ENCODE data around the gene SIGLEC8. TPM values are rescaled to one million over a fixed set of nuclear protein-coding genes. Genes with fewer than 3 reads are reported as not detected.
"Not testable (repeated sequence)": the region's sequence is repeated elsewhere in the genome, so short reads cannot be mapped to it uniquely, and the experiment has no call there.

The SIGLEC8 gene
- total and polyA plus RNA-seq, 5 donors from 2014 or later: not detected

DNA sequence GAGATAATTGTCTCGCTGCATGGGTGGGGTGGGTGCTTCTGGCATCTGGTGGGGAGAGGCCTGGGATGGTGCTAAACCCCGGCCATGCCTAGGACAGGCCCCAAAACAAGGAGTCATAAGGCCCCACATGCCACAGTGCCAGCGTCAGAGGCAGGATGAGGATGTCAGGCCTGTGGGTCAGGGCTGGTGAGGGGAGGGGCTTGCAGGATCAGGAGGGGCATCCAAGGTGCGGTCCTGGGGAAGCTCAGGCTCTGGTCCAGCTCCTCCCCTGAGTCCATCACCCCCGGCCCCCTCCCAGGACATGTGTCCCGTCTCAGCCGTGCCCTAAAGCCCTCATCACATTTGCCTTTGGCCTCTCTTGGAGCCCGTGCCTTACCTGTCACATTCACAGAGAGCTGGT is 42.7 kb upstream of the SIGLEC8 start:
- H3K27ac Mint-ChIP-seq; H3K27ac ChIP-seq (ENCODE audit: insufficient read depth, low read length, poor library complexity, severe bottlenecking); H3K27me3 Mint-ChIP-seq; H3K27me3 ChIP-seq (ENCODE audit: control insufficient read depth, insufficient read depth, low read length); H3K9me3 Mint-ChIP-seq; H3K4me3 ChIP-seq (ENCODE audit: low read depth, low read length); H3K9me3 ChIP-seq (ENCODE audit: control insufficient read depth in 2 of 2, low read length in 2 of 2); DNase-seq; H3K36me3 ChIP-seq (ENCODE audit: control insufficient read depth, insufficient read depth, low read length); ATAC-seq (ENCODE audit: low read depth in 2 of 2); H3K36me3 Mint-ChIP-seq; H3K4me1 ChIP-seq (ENCODE audit: control insufficient read depth, insufficient read depth, low read length, poor library complexity, severe bottlenecking): not testable (repeated sequence)
- H3K4me1 Mint-ChIP-seq: peaks cover 0 to 13% (median 0%) of the 10 kb centered on the region in 4 donors
- H3K4me3 Mint-ChIP-seq: peak overlapping the region in 1 of 4 donors; percentile 77

DNA sequence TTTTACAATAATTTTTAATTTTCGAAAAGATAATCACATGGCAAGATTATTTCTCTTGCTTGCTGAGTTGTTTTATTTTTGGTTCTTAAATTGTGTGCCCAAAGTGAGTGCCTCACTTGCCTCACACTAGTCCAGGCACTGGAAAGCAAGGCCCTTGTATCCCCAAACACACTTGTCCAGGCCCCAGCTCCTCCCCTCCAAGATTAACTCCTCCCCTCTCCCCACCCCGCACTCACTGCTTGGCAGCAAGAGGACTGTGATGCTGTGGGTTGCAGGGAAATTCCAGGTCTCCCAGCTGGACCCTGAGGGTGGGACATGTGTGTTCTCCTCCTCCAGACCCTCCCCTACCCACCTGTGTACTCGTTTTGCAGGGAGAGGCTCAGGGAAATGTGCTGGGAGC is 39.4 kb upstream of the SIGLEC8 start:
- peaks cover 0 to 3% (median 0%) of the 10 kb centered on the region in 7 donors for H3K9me3 Mint-ChIP-seq
- H3K4me1 ChIP-seq (ENCODE audit: control insufficient read depth, insufficient read depth, low read length, poor library complexity, severe bottlenecking): peaks cover 6% of the 10 kb centered on the region
- H3K4me1 Mint-ChIP-seq: peaks cover 0 to 13% (median 0%) of the 10 kb centered on the region in 4 donors
- H3K9me3 ChIP-seq (ENCODE audit: control insufficient read depth in 2 of 2, low read length in 2 of 2): no peaks in the 10 kb centered on the region
- H3K36me3 Mint-ChIP-seq: no peaks in the 10 kb centered on the region
- no peak overlapping the region for H3K4me3 ChIP-seq (ENCODE audit: low read depth, low read length)
- H3K27me3 Mint-ChIP-seq: no peaks in the 10 kb centered on the region
- H3K36me3 ChIP-seq (ENCODE audit: control insufficient read depth, insufficient read depth, low read length): no peaks in the 10 kb centered on the region
- no peak for DNase-seq
- no peaks in the 10 kb centered on the region for H3K27me3 ChIP-seq (ENCODE audit: control insufficient read depth, insufficient read depth, low read length)
- no peak for ATAC-seq (ENCODE audit: low read depth in 2 of 2)
- H3K27ac Mint-ChIP-seq: no peak overlapping the region
- H3K4me3 Mint-ChIP-seq: no peak overlapping the region
- no peak overlapping the region for H3K27ac ChIP-seq (ENCODE audit: insufficient read depth, low read length, poor library complexity, severe bottlenecking)

DNA sequence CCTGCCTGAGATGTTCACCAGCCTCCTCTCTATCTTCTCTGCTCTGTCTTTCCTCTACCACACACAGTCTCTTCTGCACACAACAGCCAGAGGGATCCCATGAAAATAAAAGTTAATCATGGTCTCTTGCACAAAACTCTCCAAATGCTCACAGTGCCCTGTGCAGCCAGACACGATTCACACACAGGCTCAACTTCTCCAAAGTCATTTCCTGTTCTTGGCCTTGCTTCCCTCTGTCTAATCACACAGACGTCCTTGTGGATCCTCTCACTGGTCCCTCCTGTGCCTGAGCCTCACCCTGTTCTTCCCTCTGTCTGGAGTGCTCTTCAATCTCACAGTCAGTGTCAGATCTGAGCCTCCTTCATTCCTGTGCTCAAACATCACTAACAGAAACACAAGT is 35.5 kb upstream of the SIGLEC8 start:
- Mint-ChIP-seq H3K27me3 (no peaks in the 10 kb centered on the region), H3K4me1 (no peaks in the 10 kb centered on the region), H3K36me3 (no peaks in the 10 kb centered on the region), H3K27ac (no peak overlapping the region), H3K4me3 (no peak overlapping the region), H3K9me3 (peaks cover 0 to 3% (median 0%) of the 10 kb centered on the region in 7 donors)
- Histone ChIP-seq H3K27me3 (ENCODE audit: control insufficient read depth, insufficient read depth, low read length) (no peaks in the 10 kb centered on the region), H3K4me1 (ENCODE audit: control insufficient read depth, insufficient read depth, low read length, poor library complexity, severe bottlenecking) (no peaks in the 10 kb centered on the region), H3K4me3 (ENCODE audit: low read depth, low read length) (no peak overlapping the region), H3K36me3 (ENCODE audit: control insufficient read depth, insufficient read depth, low read length) (no peaks in the 10 kb centered on the region), H3K9me3 (ENCODE audit: control insufficient read depth in 2 of 2, low read length in 2 of 2) (no peaks in the 10 kb centered on the region), H3K27ac (ENCODE audit: insufficient read depth, low read length, poor library complexity, severe bottlenecking) (no peak overlapping the region)
- DNase-seq: no peak
- ATAC-seq (ENCODE audit: low read depth in 2 of 2): no peak

DNA sequence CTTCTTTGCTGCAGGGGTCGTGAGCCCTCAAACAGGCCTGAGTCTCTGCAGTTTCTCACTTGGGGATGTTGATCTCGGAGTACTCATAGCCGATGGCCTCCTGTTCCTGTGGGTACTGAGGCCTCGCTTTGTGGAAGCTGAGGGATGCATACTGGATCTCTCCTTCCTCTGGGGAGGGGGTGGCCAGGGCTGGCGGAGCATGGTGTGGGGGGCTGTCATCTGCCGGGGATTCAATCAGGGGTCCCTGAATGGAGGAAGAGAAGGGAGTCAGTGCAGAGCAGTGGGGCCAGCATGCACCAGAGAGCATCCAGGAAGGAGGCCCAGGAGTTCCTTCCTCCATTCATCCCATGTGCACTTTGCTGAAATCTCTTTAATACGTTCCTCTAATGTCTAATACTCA is 33.3 kb upstream of the SIGLEC8 start:
- H3K4me1 Mint-ChIP-seq: no peaks in the 10 kb centered on the region
- ATAC-seq (ENCODE audit: low read depth in 2 of 2) (no peak), DNase-seq (no peak)
- H3K27me3 Mint-ChIP-seq: no peaks in the 10 kb centered on the region
- no peaks in the 10 kb centered on the region for H3K27me3 ChIP-seq (ENCODE audit: control insufficient read depth, insufficient read depth, low read length)
- H3K27ac ChIP-seq (ENCODE audit: insufficient read depth, low read length, poor library complexity, severe bottlenecking): no peak overlapping the region
- H3K36me3 ChIP-seq (ENCODE audit: control insufficient read depth, insufficient read depth, low read length): no peaks in the 10 kb centered on the region
- no peak overlapping the region for H3K4me3 ChIP-seq (ENCODE audit: low read depth, low read length)
- no peak overlapping the region for H3K27ac Mint-ChIP-seq
- no peak overlapping the region for H3K4me3 Mint-ChIP-seq
- H3K36me3 Mint-ChIP-seq: no peaks in the 10 kb centered on the region
- H3K9me3 ChIP-seq (ENCODE audit: control insufficient read depth in 2 of 2, low read length in 2 of 2): no peaks in the 10 kb centered on the region
- H3K4me1 ChIP-seq (ENCODE audit: control insufficient read depth, insufficient read depth, low read length, poor library complexity, severe bottlenecking): no peaks in the 10 kb centered on the region
- peaks cover 0 to 3% (median 0%) of the 10 kb centered on the region in 7 donors for H3K9me3 Mint-ChIP-seq

DNA sequence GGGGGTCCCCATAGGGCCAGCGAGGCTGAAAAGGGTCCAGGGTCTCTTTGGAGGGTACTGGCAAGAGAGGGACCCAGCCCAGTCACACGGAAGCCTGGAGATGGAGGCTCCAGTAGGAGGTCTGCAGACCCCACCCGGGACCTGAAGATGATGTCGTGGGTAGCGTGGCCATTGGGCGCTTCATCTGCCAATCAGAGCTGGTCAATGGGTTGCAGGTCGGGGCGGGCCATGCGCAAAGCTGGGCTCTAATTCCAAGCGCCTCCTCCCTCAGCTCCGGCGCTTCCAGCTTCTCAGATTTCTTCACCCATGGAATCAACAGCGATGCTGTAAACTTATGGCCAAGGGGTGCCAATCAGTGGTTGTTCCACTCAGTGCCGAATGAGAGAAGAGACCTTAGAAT is 32.4 kb upstream of the SIGLEC8 start:
- no peak overlapping the region for H3K27ac Mint-ChIP-seq
- H3K4me3 ChIP-seq (ENCODE audit: low read depth, low read length): no peak overlapping the region
- no peaks in the 10 kb centered on the region for H3K4me1 Mint-ChIP-seq
- H3K4me1 ChIP-seq (ENCODE audit: control insufficient read depth, insufficient read depth, low read length, poor library complexity, severe bottlenecking): no peaks in the 10 kb centered on the region
- H3K4me3 Mint-ChIP-seq: no peak overlapping the region
- no peak overlapping the region for H3K27ac ChIP-seq (ENCODE audit: insufficient read depth, low read length, poor library complexity, severe bottlenecking)
- no peaks in the 10 kb centered on the region for H3K36me3 ChIP-seq (ENCODE audit: control insufficient read depth, insufficient read depth, low read length)
- DNase-seq (no peak), ATAC-seq (ENCODE audit: low read depth in 2 of 2) (no peak)
- H3K36me3 Mint-ChIP-seq: no peaks in the 10 kb centered on the region
- H3K27me3 ChIP-seq (ENCODE audit: control insufficient read depth, insufficient read depth, low read length): no peaks in the 10 kb centered on the region
- H3K27me3 Mint-ChIP-seq: no peaks in the 10 kb centered on the region
- no peaks in the 10 kb centered on the region for H3K9me3 ChIP-seq (ENCODE audit: control insufficient read depth in 2 of 2, low read length in 2 of 2)
- H3K9me3 Mint-ChIP-seq: peaks cover 0 to 5% (median 0%) of the 10 kb centered on the region in 7 donors

DNA sequence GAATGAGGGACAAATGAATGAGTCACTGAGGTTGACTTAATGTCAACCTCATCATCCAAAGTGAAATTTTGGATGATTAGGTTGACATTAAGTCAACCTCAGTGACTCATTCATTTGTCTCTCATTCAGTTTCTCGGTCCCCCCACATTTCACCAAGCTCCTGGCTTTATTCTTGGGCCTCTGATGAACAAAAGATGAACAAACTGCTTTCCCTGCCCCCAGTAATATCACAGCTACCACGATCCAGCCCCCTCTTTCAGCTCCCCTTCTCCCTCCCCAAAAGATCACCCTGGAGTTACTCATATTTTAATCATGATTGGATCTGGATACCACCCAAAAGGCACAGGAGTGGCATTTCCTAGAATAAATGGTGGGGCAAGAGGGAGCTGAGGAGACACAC is 30.9 kb upstream of the SIGLEC8 start:
- no peak for ATAC-seq (ENCODE audit: low read depth in 2 of 2)
- Histone ChIP-seq H3K4me1 (ENCODE audit: control insufficient read depth, insufficient read depth, low read length, poor library complexity, severe bottlenecking) (no peaks in the 10 kb centered on the region), H3K4me3 (ENCODE audit: low read depth, low read length) (no peak overlapping the region), H3K36me3 (ENCODE audit: control insufficient read depth, insufficient read depth, low read length) (no peaks in the 10 kb centered on the region), H3K27ac (ENCODE audit: insufficient read depth, low read length, poor library complexity, severe bottlenecking) (no peak overlapping the region), H3K27me3 (ENCODE audit: control insufficient read depth, insufficient read depth, low read length) (no peaks in the 10 kb centered on the region), H3K9me3 (ENCODE audit: control insufficient read depth in 2 of 2, low read length in 2 of 2) (no peaks in the 10 kb centered on the region)
- H3K27me3 Mint-ChIP-seq: no peaks in the 10 kb centered on the region
- H3K27ac Mint-ChIP-seq: no peak overlapping the region
- no peak overlapping the region for H3K4me3 Mint-ChIP-seq
- H3K4me1 Mint-ChIP-seq: no peaks in the 10 kb centered on the region
- no peak for DNase-seq
- H3K9me3 Mint-ChIP-seq: peaks cover 0 to 5% (median 0%) of the 10 kb centered on the region in 7 donors
- no peaks in the 10 kb centered on the region for H3K36me3 Mint-ChIP-seq

DNA sequence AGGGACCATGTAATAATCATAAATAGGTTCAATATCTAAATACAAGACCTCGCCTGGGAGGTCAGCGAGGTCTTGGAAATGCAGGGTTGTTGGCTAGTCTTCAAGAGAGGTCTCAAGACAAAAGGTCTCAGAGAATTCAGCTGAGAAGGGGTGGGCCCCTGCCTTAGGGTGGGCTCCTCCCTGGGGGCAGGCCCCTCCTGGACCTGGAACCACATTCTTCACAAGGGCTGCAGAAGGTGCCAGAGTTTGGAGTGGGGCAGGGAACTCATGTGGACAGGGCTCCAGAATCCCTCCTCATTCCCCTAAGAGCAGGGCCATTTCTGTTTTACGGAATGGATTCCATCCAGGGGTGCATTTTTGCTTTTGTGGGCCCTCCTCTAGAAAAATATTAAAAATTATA is 30.2 kb upstream of the SIGLEC8 start:
- Histone ChIP-seq H3K27ac (ENCODE audit: insufficient read depth, low read length, poor library complexity, severe bottlenecking) (no peak overlapping the region), H3K27me3 (ENCODE audit: control insufficient read depth, insufficient read depth, low read length) (no peaks in the 10 kb centered on the region), H3K9me3 (ENCODE audit: control insufficient read depth in 2 of 2, low read length in 2 of 2) (no peaks in the 10 kb centered on the region), H3K4me1 (ENCODE audit: control insufficient read depth, insufficient read depth, low read length, poor library complexity, severe bottlenecking) (no peaks in the 10 kb centered on the region), H3K4me3 (ENCODE audit: low read depth, low read length) (no peak overlapping the region), H3K36me3 (ENCODE audit: control insufficient read depth, insufficient read depth, low read length) (no peaks in the 10 kb centered on the region)
- Mint-ChIP-seq H3K4me1 (no peaks in the 10 kb centered on the region), H3K4me3 (no peak overlapping the region), H3K36me3 (no peaks in the 10 kb centered on the region), H3K9me3 (peaks cover 0 to 5% (median 0%) of the 10 kb centered on the region in 7 donors), H3K27ac (no peak overlapping the region), H3K27me3 (no peaks in the 10 kb centered on the region)
- no peak for ATAC-seq (ENCODE audit: low read depth in 2 of 2)
- DNase-seq: no peak

DNA sequence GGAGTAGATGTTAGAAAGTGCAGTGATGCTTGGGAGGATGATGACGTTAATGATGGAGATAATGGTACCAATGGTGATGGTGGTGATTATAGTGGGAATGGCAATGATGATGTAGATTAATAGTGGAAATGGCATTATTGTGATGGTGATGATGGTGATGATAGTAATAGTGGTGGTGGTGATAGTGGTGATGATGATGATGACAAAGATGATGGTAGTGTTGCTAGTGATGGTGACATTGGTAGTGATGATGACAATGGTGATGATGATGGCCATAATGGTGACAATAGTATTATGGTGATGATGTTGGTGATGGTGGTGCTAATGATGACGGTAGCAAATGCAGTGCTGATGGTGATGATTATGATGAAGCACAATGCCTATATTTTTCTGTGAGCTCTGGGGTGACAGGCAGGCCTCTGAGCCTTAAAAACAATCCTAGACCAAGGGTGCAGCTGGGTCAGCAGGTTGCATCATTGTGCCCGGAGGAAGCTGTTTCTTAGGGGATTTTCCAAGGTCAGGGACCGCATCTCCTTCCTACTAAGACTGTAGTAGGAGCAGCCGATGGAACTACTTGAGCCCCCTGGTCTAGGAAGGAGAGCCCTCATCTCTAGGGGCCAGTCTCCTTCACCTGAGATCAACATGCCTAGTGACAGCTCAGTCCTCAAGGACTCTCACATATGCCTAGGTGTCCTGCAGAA is 27.9 kb upstream of the SIGLEC8 start:
- Mint-ChIP-seq H3K36me3 (no peaks in the 10 kb centered on the region), H3K27ac (no peak overlapping the region), H3K4me3 (no peak overlapping the region), H3K27me3 (no peaks in the 10 kb centered on the region), H3K4me1 (no peaks in the 10 kb centered on the region), H3K9me3 (peaks cover 0 to 5% (median 0%) of the 10 kb centered on the region in 7 donors)
- Histone ChIP-seq H3K4me3 (ENCODE audit: low read depth, low read length) (no peak overlapping the region), H3K27ac (ENCODE audit: insufficient read depth, low read length, poor library complexity, severe bottlenecking) (no peak overlapping the region), H3K27me3 (ENCODE audit: control insufficient read depth, insufficient read depth, low read length) (no peaks in the 10 kb centered on the region), H3K36me3 (ENCODE audit: control insufficient read depth, insufficient read depth, low read length) (no peaks in the 10 kb centered on the region), H3K4me1 (ENCODE audit: control insufficient read depth, insufficient read depth, low read length, poor library complexity, severe bottlenecking) (no peaks in the 10 kb centered on the region), H3K9me3 (ENCODE audit: control insufficient read depth in 2 of 2, low read length in 2 of 2) (no peaks in the 10 kb centered on the region)
- ATAC-seq (ENCODE audit: low read depth in 2 of 2): no peak
- no peak for DNase-seq
